Naive thymus-derived CD8-positive, alpha-beta T cell (primary cell): ENCODE data around the gene ABCC1. TPM values are rescaled to one million over a fixed set of nuclear protein-coding genes. Genes with fewer than 3 reads are reported as not detected.
A peak's percentile ranks its signal among the peaks of the same experiment; 100 is the strongest.

Experiments used
- ATAC-seq, 2 donors: fragments of 150-1000 bp; cut with Tn5 transposase in 1 of 2; sonication (Bioruptor Pico), chemical (Tn5 transposase) in 1 of 2; 1 replicate in 1 of 2; 2 replicates in 1 of 2; pipeline ENCODE4 v1.10.0; 2021; ENCODE audit warnings: mild to moderate bottlenecking in 2 of 2, moderate library complexity in 2 of 2
- POLR2A ChIA-PET: fragments of 350-600 bp; sonication (Branson Sonifier 250); formaldehyde crosslinking; loops from one replicate; lab custom pipeline; 2021; ENCODE audit warnings: antibody characterized with exemption; lab: Charles Lee
- DNase-seq, 10 donors: peaks; one replicate each; pipeline versions ENCODE4 v3.0.0 to v3.0.0-alpha.2; 2020 to 2022
- H3K27ac Mint-ChIP-seq, 10 donors: one replicate each; pipeline ENCODE4 v1.8.0; 2020 to 2022; ENCODE audit warnings: mild to moderate bottlenecking in 10 of 10, mixed read lengths in 10 of 10, moderate library complexity in 4 of 10, inconsistent platforms in 1 of 10
- H3K27me3 Mint-ChIP-seq, 5 donors: one replicate each; pipeline ENCODE4 v1.8.0; 2021 to 2022; ENCODE audit warnings: mixed read lengths in 5 of 5
- H3K36me3 Mint-ChIP-seq, 3 donors: one replicate each; pipeline ENCODE4 v1.8.0; 2020 to 2022; ENCODE audit warnings: mixed read lengths in 3 of 3, mild to moderate bottlenecking in 2 of 3, inconsistent platforms in 1 of 3
- H3K4me1 Mint-ChIP-seq, 4 donors: one replicate each; pipeline ENCODE4 v1.8.0; 2021 to 2022; ENCODE audit warnings: mixed read lengths in 4 of 4
- H3K4me3 Mint-ChIP-seq, 10 donors: one replicate each; pipeline ENCODE4 v1.8.0; 2020 to 2022; ENCODE audit warnings: mild to moderate bottlenecking in 10 of 10, mixed read lengths in 10 of 10, moderate library complexity in 6 of 10, inconsistent platforms in 1 of 10
- H3K9me3 Mint-ChIP-seq, 9 donors: one replicate each; pipeline ENCODE4 v1.8.0; 2020 to 2022; ENCODE audit warnings: mixed read lengths in 9 of 9, mild to moderate bottlenecking in 3 of 9, inconsistent platforms in 1 of 9, moderate library complexity in 1 of 9
- polyA plus RNA-seq, 3 donors: library from polyadenylated mRNA; unstranded; fragments of 300-500 nt; fragmentation: Illumina TruSeq; gene quantifications; one replicate each; pipeline ENCODE4 v1.2.3, GENCODE V29; 2021
- total RNA-seq, 8 experiments: library from RNA in 2 of 8; stranded (reverse) in 2 of 8; gene quantifications; one replicate each; pipeline ENCODE4 v1.2.3 and lab custom pipeline; 2021 to 2026

ABCC1 gene
- total and polyA plus RNA-seq, 5 experiments from 2014 or later = 3.7 to 68.6 (median 9.0) TPM

- POLR2A ChIA-PET = no interaction called here
- Mint-ChIP-seq H3K36me3 (peaks cover 0 to 94% (median 14%) of the 10 kb centered on the region in 3 donors), H3K4me3 (no peak overlapping the region), H3K27ac (peak overlapping the region in 2 of 10 donors; percentile 58 to 67), H3K9me3 (no peaks in the 10 kb centered on the region), H3K27me3 (no peaks in the 10 kb centered on the region), H3K4me1 (peaks cover 11 to 21% (median 15%) of the 10 kb centered on the region in 4 donors)
- ATAC-seq = no peak
- DNase-seq = no peak
Measured at GRCh38 chr16:16019488-16019887, 70.1 kb downstream of the ABCC1 start.

GRCh38 chr16:16020291-16020690 is 70.9 kb downstream of the ABCC1 start:
- Mint-ChIP-seq H3K27me3 (no peaks in the 10 kb centered on the region), H3K4me1 (peaks cover 17 to 29% (median 21%) of the 10 kb centered on the region in 4 donors), H3K36me3 (peaks cover 0 to 89% (median 12%) of the 10 kb centered on the region in 3 donors), H3K27ac (peak overlapping the region in 2 of 10 donors; percentile 34 to 46), H3K9me3 (no peaks in the 10 kb centered on the region), H3K4me3 (no peak overlapping the region)
- DNase-seq (no peak), ATAC-seq (no peak)
- POLR2A ChIA-PET = no interaction called here

DNA sequence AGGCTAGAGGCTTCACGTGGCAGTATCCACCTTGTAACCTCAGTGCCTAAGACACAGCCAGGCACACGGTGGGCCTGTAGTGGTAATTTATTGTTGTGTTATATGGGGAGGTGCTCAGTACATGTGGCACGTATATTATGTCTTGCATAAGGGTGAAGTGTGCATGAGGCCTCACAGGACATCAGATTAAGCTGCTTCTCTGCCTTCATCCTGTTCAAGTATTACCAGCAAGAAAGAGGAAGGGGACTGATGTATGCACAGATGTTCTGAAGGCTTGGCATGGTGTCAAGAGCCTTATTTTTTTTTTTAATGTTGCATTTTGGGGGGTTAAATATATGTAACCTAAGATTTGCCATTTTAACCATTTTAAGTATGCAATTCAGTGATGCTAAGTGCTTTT is 71.6 kb downstream of the ABCC1 start:
- H3K4me3 Mint-ChIP-seq = no peak overlapping the region
- ATAC-seq = no peak
- H3K27me3 Mint-ChIP-seq = no peaks in the 10 kb centered on the region
- POLR2A ChIA-PET = interaction anchor here (0.5 kb wide), 1 partner anchor 131 kb away, joined by 3 read pairs; no protein-coding TSS in a partner anchor
- H3K9me3 Mint-ChIP-seq = no peaks in the 10 kb centered on the region
- peak overlapping the region in 3 of 10 donors; percentile 6 to 78 (median 7) for H3K27ac Mint-ChIP-seq
- peaks cover 17 to 32% (median 25%) of the 10 kb centered on the region in 4 donors for H3K4me1 Mint-ChIP-seq
- no peak for DNase-seq
- peaks cover 0 to 84% (median 12%) of the 10 kb centered on the region in 3 donors for H3K36me3 Mint-ChIP-seq

- no peaks in the 10 kb centered on the region for H3K9me3 Mint-ChIP-seq
Measured at GRCh38 chr16:16021646-16021987, 72.2 kb downstream of the ABCC1 start.

DNA sequence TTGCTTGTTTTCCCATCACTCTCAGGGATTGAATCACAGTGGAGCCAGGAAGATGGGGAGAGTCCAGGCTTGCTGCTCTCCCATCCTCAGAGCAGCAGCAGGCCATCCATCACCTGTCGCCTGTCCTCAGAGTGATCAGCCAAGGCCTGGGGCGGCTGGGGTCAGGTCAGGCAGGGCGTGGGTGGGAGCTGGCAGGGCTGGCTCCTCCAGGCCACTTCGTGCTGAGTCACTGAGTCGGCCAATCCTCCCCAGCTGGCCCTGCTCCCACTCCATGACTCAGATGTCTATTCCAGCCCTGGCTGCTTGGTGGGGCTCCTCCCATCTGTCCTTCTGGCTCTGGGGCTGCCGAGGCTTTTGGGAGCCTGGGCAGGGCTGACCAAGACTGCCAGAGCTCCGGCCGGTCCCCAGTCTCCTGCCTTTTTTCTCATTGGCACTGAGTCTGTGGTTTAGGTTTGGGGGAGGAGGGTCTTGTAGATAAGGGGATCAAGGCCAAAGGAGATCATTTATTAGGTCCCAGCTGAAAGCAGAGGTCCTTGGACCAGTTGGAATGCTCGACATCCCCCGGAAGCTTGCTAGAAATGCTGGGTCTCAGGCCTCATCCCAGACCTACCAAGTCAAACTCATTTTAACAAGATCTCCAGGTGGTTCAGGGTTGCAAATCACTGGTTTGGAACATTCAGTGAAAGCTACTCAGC is 72.7 kb downstream of the ABCC1 start:
- H3K9me3 Mint-ChIP-seq = no peaks in the 10 kb centered on the region
- POLR2A ChIA-PET = interaction anchor here (0.5 kb wide), 1 partner anchor 65 kb away, joined by 5 read pairs; no protein-coding TSS in a partner anchor
- peaks cover 0 to 74% (median 4%) of the 10 kb centered on the region in 3 donors for H3K36me3 Mint-ChIP-seq
- DNase-seq (no peak), ATAC-seq (no peak)
- H3K27ac Mint-ChIP-seq = peak overlapping the region in 1 of 10 donors; percentile 62
- H3K4me1 Mint-ChIP-seq = peaks cover 15 to 32% (median 30%) of the 10 kb centered on the region in 4 donors
- no peaks in the 10 kb centered on the region for H3K27me3 Mint-ChIP-seq
- H3K4me3 Mint-ChIP-seq = no peak overlapping the region

More at GRCh38 chr16:16021646-16021987, 72.2 kb downstream of the ABCC1 start:
- Mint-ChIP-seq H3K4me3 (no peak overlapping the region), H3K27ac (peak overlapping the region in 1 of 10 donors; percentile 72), H3K4me1 (peaks cover 15 to 32% (median 28%) of the 10 kb centered on the region in 4 donors), H3K27me3 (no peaks in the 10 kb centered on the region), H3K36me3 (peaks cover 0 to 80% (median 8%) of the 10 kb centered on the region in 3 donors)
- POLR2A ChIA-PET = no interaction called here
- ATAC-seq = no peak
- no peak for DNase-seq

DNA sequence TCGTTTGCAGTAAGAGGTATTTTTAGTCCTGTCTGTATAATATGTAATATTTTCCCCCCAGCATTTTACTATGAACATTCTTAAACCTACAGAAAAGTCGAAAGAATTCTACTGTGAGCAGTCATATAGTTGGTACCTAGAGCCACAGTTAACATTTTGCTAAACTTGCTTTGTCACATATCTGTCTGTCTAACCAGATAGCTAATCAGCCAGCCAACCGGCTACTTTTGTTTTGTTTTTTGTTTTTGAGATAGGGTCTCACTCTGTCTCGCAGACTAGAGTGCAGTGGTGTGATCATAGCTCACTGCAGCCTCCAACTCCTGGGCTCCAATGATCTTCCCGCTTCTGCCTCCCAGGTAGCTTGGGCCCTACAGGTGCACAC is 73.3 kb downstream of the ABCC1 start:
- H3K27ac Mint-ChIP-seq = peak overlapping the region in 2 of 10 donors; percentile 62 to 88
- ATAC-seq = no peak
- H3K27me3 Mint-ChIP-seq = no peaks in the 10 kb centered on the region
- no peaks in the 10 kb centered on the region for H3K9me3 Mint-ChIP-seq
- H3K4me3 Mint-ChIP-seq = no peak overlapping the region
- no peak for DNase-seq
- H3K4me1 Mint-ChIP-seq = peaks cover 15 to 32% (median 29%) of the 10 kb centered on the region in 4 donors
- POLR2A ChIA-PET = interaction anchor here (0.5 kb wide), 1 partner anchor 66 kb away, joined by 5 read pairs; no protein-coding TSS in a partner anchor
- H3K36me3 Mint-ChIP-seq = peaks cover 0 to 70% (median 4%) of the 10 kb centered on the region in 3 donors

DNA sequence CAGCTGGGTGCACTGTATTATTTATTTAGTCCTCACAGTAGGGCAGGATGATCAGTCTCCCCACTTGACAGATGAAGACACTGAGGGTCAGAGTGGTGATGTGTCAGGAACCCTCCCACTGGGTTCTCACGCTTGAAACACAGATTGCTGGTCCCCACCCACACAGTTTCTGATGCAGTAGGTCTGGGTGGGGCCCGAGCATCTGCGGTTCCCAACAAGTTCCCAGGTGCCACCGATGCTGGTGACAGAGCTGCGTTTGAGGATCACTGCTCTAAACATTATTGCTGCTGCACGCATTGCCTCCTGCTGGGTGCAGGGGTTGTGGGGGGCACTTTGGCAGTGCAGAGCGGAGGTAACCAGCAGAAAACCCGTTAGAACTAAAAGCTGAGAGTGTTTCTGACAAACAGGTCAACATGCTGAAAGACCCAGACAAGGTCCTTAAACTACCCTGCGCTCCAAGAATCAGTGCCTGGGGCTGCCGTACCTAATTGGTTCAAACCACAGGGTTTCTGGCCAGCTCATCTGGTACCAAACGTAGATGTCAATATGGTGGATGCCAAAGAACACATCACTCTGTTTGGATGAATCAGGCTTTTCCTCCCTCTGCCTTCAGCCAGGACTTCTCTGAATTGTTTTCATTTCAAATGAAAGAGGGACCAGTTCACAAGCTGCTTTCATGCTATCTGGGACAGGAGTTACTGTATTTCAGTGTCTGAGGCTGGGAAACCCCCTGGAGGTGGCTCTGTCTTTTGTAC is 76.0 kb downstream of the ABCC1 start:
- H3K27ac Mint-ChIP-seq = peak overlapping the region; percentile 52 to 87 (median 66)
- peak; percentile 65 to 67 for ATAC-seq
- no peaks in the 10 kb centered on the region for H3K27me3 Mint-ChIP-seq
- H3K36me3 Mint-ChIP-seq = peaks cover 0 to 58% (median 2%) of the 10 kb centered on the region in 3 donors
- H3K4me3 Mint-ChIP-seq = peak overlapping the region in 1 of 10 donors; percentile 4
- H3K9me3 Mint-ChIP-seq = no peaks in the 10 kb centered on the region
- POLR2A ChIA-PET = no interaction called here
- peaks cover 7 to 40% (median 26%) of the 10 kb centered on the region in 4 donors for H3K4me1 Mint-ChIP-seq
- DNase-seq = peak in 2 of 10 donors; percentile 7 to 14

GRCh38 chr16:16027728-16028310 is 78.4 kb downstream of the ABCC1 start:
- Mint-ChIP-seq H3K27me3 (no peaks in the 10 kb centered on the region), H3K36me3 (peaks cover 0 to 43% (median 2%) of the 10 kb centered on the region in 3 donors)

GRCh38 chr16:16028311-16028999 is 79.0 kb downstream of the ABCC1 start:
- H3K27me3 Mint-ChIP-seq = no peaks in the 10 kb centered on the region
- H3K4me1 Mint-ChIP-seq = peaks cover 11 to 41% (median 34%) of the 10 kb centered on the region in 4 donors
- POLR2A ChIA-PET = interaction anchor here (1.3 kb wide), 1 partner anchor 9 kb away, joined by 3 read pairs; no protein-coding TSS in a partner anchor
- H3K27ac Mint-ChIP-seq = peak overlapping the region in 2 of 10 donors; percentile 51 to 55
- H3K9me3 Mint-ChIP-seq = no peaks in the 10 kb centered on the region
- DNase-seq = no peak
- peak overlapping the region in 1 of 10 donors; percentile 11 for H3K4me3 Mint-ChIP-seq
- peaks cover 0 to 40% (median under 1%) of the 10 kb centered on the region in 3 donors for H3K36me3 Mint-ChIP-seq
- ATAC-seq = no peak

More at GRCh38 chr16:16027728-16028310, 78.4 kb downstream of the ABCC1 start:
- peak overlapping the region in 1 of 10 donors; percentile 11 for H3K4me3 Mint-ChIP-seq
- ATAC-seq = no peak
- no peak for DNase-seq
- POLR2A ChIA-PET = interaction anchor here (0.7 to 1.3 kb wide), 2 partner anchors 9 to 139 kb away, joined by 3 read pairs; partner anchors contain the start of gene CEP20
- H3K9me3 Mint-ChIP-seq = no peaks in the 10 kb centered on the region
- H3K4me1 Mint-ChIP-seq = peaks cover 7 to 40% (median 31%) of the 10 kb centered on the region in 4 donors
- H3K27ac Mint-ChIP-seq = peak overlapping the region in 6 of 10 donors; percentile 27 to 88 (median 52)

DNA sequence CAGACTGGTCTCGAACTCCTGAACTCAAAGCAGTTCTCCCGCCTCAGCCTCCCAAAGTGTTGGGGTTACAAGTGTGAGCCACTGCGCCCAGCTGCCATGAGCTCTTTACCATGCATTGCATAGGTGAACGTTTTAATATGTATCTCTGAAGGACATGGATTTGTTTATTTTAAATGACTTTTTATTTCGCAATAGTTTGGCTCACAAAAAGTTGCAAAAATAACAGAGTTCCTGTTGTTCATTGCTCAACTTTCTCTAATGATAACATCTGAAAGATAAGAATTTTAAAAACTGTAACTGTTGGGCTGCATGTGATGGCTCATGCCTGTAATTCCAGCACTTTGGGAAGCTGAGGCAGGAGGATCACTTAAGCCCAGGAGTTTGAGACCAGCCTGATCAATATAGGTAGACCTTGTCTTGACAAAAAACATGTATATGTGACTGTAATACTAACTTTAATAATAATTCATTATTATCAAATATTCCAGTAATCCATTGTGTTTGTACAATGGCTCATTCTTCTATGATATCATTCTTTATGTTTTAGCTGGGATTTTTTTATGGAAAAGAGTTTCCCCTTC is 80.1 kb downstream of the ABCC1 start:
- no peak for ATAC-seq
- POLR2A ChIA-PET = no interaction called here
- DNase-seq = no peak

GRCh38 chr16:16030449-16030848 is 81.0 kb downstream of the ABCC1 start:
- H3K36me3 Mint-ChIP-seq = peaks cover 0 to 32% (median 0%) of the 10 kb centered on the region in 3 donors
- no peak for DNase-seq
- peaks cover 9 to 35% (median 25%) of the 10 kb centered on the region in 4 donors for H3K4me1 Mint-ChIP-seq
- peak overlapping the region in 3 of 10 donors; percentile 44 to 67 (median 56) for H3K27ac Mint-ChIP-seq
- no peak for ATAC-seq
- POLR2A ChIA-PET = interaction anchor here (1.8 kb wide), 1 partner anchor 142 kb away, joined by 3 read pairs; the partner anchor contains the start of gene CEP20
- H3K9me3 Mint-ChIP-seq = no peaks in the 10 kb centered on the region
- no peak overlapping the region for H3K4me3 Mint-ChIP-seq
- no peaks in the 10 kb centered on the region for H3K27me3 Mint-ChIP-seq

More for the DNA sequence above, 80.1 kb downstream of the ABCC1 start:
- no peaks in the 10 kb centered on the region for H3K9me3 Mint-ChIP-seq
- H3K27me3 Mint-ChIP-seq = no peaks in the 10 kb centered on the region
- peaks cover 0 to 32% (median 0%) of the 10 kb centered on the region in 3 donors for H3K36me3 Mint-ChIP-seq
- peak overlapping the region in 2 of 10 donors; percentile 55 to 74 for H3K27ac Mint-ChIP-seq
- peaks cover 11 to 44% (median 33%) of the 10 kb centered on the region in 4 donors for H3K4me1 Mint-ChIP-seq
- no peak overlapping the region for H3K4me3 Mint-ChIP-seq
